Loucy (cell line): ENCODE data around the gene IGSF22.

ENCODE experiments used
- H2AFZ ChIP-seq: fragments of 200-600 bp; sonication (generic); 2 replicates; pipeline ENCODE4 v1.6.0; 2016; ENCODE audit warnings: antibody characterized with exemption, mild to moderate bottlenecking, low read length, moderate library complexity
- H3F3A ChIP-seq: fragments of 200-600 bp; 2 replicates; pipeline ENCODE4 v1.6.0; 2016; ENCODE audit warnings: antibody characterized with exemption, low read depth, mild to moderate bottlenecking
- H3K27me3 ChIP-seq: fragments of 200-600 bp; sonication (generic); 2 replicates; pipeline ENCODE4 v1.6.1; 2014; ENCODE audit warnings: low read length, mild to moderate bottlenecking; ENCODE audit not compliant: insufficient read depth, poor library complexity, severe bottlenecking
- H3K36me3 ChIP-seq: fragments of 200-600 bp; sonication (generic); 2 replicates; pipeline ENCODE4 v1.6.1; 2016; ENCODE audit warnings: low read length; ENCODE audit not compliant: insufficient read depth
- H3K4me1 ChIP-seq: fragments of 200-600 bp; sonication (generic); 2 replicates; pipeline ENCODE4 v1.5.1; 2014; ENCODE audit warnings: low read length, mild to moderate bottlenecking; ENCODE audit not compliant: insufficient read depth, poor library complexity, severe bottlenecking
- H3K4me2 ChIP-seq: fragments of 200-600 bp; sonication (generic); 2 replicates; pipeline ENCODE4 v1.6.0; 2014; ENCODE audit warnings: antibody characterized with exemption, low read length, low read depth, mild to moderate bottlenecking; ENCODE audit not compliant: poor library complexity, severe bottlenecking
- H3K4me3 ChIP-seq: fragments of 200-600 bp; sonication (generic); 2 replicates; pipeline ENCODE4 v1.5.1; 2014; ENCODE audit warnings: low read length, mild to moderate bottlenecking, mixed read lengths; ENCODE audit not compliant: poor library complexity, severe bottlenecking
- H3K79me2 ChIP-seq: fragments of 200-600 bp; sonication (generic); 2 replicates; pipeline ENCODE4 v1.6.1; 2014; ENCODE audit warnings: low read length; ENCODE audit not compliant: insufficient read depth
- H3K9ac ChIP-seq: fragments of 200-600 bp; sonication (generic); 2 replicates; pipeline ENCODE4 v1.6.0; 2014; ENCODE audit warnings: mild to moderate bottlenecking, low read depth, low read length, moderate library complexity; ENCODE audit not compliant: poor library complexity, severe bottlenecking
- H3K9me2 ChIP-seq: fragments of 200-600 bp; sonication (generic); replicated peaks from 2 replicates; pipeline ENCODE4 v1.6.1; 2016; ENCODE audit warnings: low read depth, low read length, mixed read lengths
- H3K9me3 ChIP-seq: fragments of 200-600 bp; sonication (generic); 2 replicates; pipeline ENCODE4 v1.6.1; 2014; ENCODE audit warnings: mild to moderate bottlenecking, antibody characterized with exemption, low read length, low read depth; ENCODE audit not compliant: insufficient read depth
- H4K20me1 ChIP-seq: fragments of 200-600 bp; sonication (generic); 2 replicates; pipeline ENCODE4 v1.6.0; 2014; ENCODE audit warnings: antibody characterized with exemption, low read length, mild to moderate bottlenecking; ENCODE audit not compliant: insufficient read depth, poor library complexity, severe bottlenecking
- EZH2phosphoT487 ChIP-seq: fragments of 200-600 bp; IDR thresholded peaks from 2 replicates; pipeline ENCODE4 v1.6.1; 2018; ENCODE audit warnings: antibody characterized with exemption, mild to moderate bottlenecking, moderate library complexity, borderline replicate concordance
- TF ChIP-seq, protein P1 (sequence below): fragments of 200-600 bp; sonication (generic); conservative IDR thresholded peaks from 2 replicates; pipeline ENCODE4 v1.5.1; 2014; ENCODE audit warnings: mild to moderate bottlenecking, antibody characterized with exemption, low read length

The IGSF22 gene

DNA sequence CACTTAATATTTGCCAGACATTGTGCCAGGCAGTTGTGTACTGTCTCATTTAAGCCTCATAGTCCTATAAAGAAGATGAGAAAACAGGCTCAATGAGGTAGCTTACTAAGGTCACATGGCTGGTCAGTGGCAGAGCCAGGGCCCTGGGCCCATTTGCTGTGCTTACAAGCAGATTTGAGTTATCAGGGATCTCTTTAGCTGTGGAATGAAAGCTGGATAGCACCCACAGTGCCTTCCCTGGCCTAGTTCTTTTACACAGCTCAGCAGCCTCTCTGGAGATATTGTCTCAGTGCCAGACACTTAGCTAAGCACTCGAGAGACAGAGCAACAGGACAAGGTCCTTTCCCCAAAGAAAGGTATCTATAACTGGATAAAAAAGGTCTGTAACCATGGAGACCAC is 21.3 kb downstream of the IGSF22 start:
- H3K36me3 ChIP-seq, result no peaks in the 10 kb centered on the region
- no peak overlapping the region for H3K4me2 ChIP-seq
- H3F3A ChIP-seq, result no peaks in the 10 kb centered on the region
- H4K20me1 ChIP-seq, result no peaks in the 10 kb centered on the region
- no peak overlapping the region for H3K4me3 ChIP-seq
- no peak overlapping the region for H2AFZ ChIP-seq
- TF ChIP-seq, protein P1, sequence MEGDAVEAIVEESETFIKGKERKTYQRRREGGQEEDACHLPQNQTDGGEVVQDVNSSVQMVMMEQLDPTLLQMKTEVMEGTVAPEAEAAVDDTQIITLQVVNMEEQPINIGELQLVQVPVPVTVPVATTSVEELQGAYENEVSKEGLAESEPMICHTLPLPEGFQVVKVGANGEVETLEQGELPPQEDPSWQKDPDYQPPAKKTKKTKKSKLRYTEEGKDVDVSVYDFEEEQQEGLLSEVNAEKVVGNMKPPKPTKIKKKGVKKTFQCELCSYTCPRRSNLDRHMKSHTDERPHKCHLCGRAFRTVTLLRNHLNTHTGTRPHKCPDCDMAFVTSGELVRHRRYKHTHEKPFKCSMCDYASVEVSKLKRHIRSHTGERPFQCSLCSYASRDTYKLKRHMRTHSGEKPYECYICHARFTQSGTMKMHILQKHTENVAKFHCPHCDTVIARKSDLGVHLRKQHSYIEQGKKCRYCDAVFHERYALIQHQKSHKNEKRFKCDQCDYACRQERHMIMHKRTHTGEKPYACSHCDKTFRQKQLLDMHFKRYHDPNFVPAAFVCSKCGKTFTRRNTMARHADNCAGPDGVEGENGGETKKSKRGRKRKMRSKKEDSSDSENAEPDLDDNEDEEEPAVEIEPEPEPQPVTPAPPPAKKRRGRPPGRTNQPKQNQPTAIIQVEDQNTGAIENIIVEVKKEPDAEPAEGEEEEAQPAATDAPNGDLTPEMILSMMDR, result no peak
- TF ChIP-seq EZH2phosphoT487, result no peak
- H3K27me3 ChIP-seq, result peaks cover 40% of the 10 kb centered on the region
- no peaks in the 10 kb centered on the region for H3K4me1 ChIP-seq
- no peaks in the 10 kb centered on the region for H3K79me2 ChIP-seq
- H3K9me2 ChIP-seq, result no peaks in the 10 kb centered on the region
- no peaks in the 10 kb centered on the region for H3K9me3 ChIP-seq
- H3K9ac ChIP-seq, result no peak overlapping the region

DNA sequence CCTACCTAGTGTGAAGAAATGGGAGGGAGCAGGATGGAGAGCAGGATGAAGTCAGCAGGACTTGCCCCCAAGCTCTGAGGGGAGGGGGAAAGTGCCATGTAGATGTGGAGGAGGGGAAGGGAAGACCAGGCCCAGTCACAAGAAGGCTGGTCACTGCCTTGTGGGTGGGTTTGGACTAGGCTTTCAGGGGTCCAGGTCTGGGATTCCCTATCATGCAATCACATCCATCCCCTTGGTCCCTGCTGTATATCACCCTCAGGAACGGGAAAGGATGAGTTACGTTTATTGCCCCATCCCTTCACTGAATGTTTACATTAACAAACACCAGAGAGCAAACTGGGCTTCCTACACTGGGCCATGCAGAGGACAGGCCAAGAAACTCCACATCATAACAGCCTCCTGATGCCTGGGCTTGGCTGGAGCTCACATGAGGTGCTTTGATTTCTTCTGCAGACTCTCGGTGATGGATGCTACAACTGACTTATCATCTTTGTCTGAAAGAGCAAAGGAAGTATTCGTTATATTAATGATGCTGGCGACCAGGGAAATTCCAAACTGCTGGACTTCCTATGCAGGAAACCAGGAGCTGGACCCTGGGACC is 21.8 kb downstream of the IGSF22 start:
- no peak for TF ChIP-seq EZH2phosphoT487
- TF ChIP-seq, protein P1, result no peak
- Histone ChIP-seq H3K36me3 (no peaks in the 10 kb centered on the region), H3K4me1 (peaks cover 1% of the 10 kb centered on the region), H3K27me3 (peaks cover 41% of the 10 kb centered on the region), H2AFZ (no peak overlapping the region), H3K79me2 (no peaks in the 10 kb centered on the region), H3K4me3 (no peak overlapping the region), H4K20me1 (no peaks in the 10 kb centered on the region), H3K9ac (no peak overlapping the region), H3F3A (no peaks in the 10 kb centered on the region), H3K9me3 (no peaks in the 10 kb centered on the region), H3K4me2 (no peak overlapping the region), H3K9me2 (no peaks in the 10 kb centered on the region)

DNA sequence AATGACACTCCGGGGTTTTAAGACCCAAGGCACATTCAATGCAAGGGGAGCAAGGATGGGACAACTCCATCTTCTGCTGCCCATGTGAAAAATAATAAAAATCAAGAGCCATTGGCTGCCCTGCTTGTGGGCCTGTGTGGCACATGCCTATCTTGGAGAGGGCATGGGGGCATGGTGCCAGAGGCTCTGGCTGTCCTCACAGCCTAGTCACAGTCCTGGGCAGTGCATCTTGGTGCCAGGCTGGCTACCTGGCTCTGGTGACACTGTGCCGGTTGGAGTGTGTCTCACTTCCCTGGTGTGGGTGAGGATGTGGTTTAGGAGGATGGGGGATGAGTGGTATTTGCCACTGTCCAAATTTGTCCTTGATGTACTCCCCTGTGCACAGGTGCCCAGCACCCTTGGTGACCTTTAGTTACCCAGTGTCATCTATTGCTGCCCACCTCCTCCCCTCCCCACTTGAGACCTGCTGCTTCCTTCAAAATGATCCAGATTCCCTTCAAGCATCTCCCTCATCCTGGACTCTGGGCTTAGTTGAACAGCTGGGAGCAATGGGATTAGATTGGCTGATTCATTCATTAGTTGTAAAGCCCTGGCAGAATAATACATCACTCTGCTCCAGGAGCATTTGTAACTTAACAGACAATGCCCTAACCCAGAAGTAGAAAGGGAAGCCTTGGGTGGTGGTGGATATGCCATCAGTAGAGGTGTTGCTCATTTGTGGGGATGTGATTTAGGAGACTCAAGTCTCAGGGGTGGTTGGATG is 22.8 kb downstream of the IGSF22 start:
- Histone ChIP-seq H3K4me2 (no peak overlapping the region), H3K4me3 (no peak overlapping the region), H2AFZ (no peak overlapping the region), H3K4me1 (peaks cover 5% of the 10 kb centered on the region), H3K9ac (no peak overlapping the region), H3K79me2 (no peaks in the 10 kb centered on the region), H3F3A (no peaks in the 10 kb centered on the region), H3K27me3 (peaks cover 44% of the 10 kb centered on the region), H3K9me3 (no peaks in the 10 kb centered on the region), H4K20me1 (no peaks in the 10 kb centered on the region), H3K36me3 (no peaks in the 10 kb centered on the region), H3K9me2 (no peaks in the 10 kb centered on the region)
- TF ChIP-seq, protein P1, result no peak
- no peak for TF ChIP-seq EZH2phosphoT487
